ENCODE results near the gene HOXA11. TPM values are rescaled to one million over a fixed set of nuclear protein-coding genes. Genes with fewer than 3 reads are reported as not detected.

HOXA11 gene
- total RNA-seq, 1 donor from 2014 or later = not detected

DNA sequence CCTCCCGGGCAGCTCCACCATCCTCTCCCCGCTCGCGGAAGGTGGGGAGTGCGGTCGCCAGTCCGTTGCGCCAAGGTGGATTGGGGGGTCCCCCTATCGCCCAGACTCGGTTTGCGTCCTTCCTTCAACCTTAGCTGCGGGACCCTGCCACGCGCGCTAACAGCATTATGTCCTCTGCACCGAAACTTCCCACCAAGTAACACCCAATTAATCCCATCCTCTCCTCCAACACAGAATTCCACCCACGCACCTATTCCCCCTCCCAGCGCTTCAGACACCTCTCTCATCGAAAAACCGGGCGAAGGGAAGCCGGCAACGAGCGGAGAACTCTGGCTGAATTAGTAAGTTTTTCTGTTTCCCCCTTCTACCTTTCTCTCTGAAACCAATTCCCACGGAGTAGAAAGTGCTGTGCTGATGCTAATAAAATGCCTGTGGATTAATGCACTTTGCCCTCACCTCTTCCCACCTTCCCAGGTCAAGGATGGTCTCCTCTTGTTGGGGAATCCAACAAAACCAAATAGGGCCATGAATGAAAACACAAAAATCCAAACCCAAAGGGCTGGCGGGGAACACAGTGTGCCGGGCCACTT is 33.6 kb downstream of the HOXA11 start:
- peak; percentile 12 for DNase-seq

DNA sequence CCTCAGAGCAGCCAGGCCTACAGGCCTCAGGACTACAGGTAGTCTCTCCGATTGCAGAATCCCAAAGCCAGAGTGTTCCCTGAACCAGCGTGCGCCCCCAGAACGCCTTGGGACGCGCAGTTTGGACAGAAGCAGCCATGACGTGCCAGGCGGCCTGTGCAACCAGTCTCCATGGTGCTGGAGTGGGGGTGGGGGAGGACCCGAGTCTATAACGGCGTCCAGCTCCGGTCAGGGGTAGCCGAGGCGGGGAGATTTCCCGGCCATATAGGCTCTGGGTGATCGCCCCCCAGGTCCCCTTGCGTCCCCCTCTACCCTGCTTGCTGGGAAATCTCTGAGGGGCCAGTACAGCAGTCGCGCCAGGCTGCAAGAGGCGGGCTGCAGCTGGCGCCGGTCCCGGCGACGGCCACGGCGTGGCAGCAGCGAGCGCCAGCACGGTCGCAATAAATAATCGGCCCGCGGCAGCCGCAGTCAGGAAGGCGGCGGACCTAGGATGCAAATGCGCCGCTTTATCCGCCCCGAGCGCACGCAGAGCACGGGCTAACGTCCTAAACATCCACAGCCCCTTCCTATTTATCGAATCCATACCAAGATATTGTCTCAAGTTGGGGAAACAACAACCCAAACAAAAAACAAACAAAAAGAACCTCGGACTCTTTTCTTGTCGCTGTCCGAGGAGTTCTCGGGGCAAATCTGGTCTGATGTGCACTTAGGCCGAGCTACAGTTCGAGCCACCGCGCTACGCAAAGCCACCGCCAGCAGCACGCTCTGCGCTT is 34.3 kb downstream of the HOXA11 start:
- Histone ChIP-seq H3K36me3 (no peaks in the 10 kb centered on the region), H3K4me3 (peak overlapping the region; percentile 55), H3K9me3 (replicated peaks) (no peaks in the 10 kb centered on the region), H3K27ac (replicated peaks) (no peak overlapping the region), H3K27me3 (ENCODE audit: low read depth) (peaks cover 100% of the 10 kb centered on the region), H3K4me1 (peaks cover 56% of the 10 kb centered on the region)
- DNase-seq = peak; percentile 51
- TF ChIP-seq, protein P1, sequence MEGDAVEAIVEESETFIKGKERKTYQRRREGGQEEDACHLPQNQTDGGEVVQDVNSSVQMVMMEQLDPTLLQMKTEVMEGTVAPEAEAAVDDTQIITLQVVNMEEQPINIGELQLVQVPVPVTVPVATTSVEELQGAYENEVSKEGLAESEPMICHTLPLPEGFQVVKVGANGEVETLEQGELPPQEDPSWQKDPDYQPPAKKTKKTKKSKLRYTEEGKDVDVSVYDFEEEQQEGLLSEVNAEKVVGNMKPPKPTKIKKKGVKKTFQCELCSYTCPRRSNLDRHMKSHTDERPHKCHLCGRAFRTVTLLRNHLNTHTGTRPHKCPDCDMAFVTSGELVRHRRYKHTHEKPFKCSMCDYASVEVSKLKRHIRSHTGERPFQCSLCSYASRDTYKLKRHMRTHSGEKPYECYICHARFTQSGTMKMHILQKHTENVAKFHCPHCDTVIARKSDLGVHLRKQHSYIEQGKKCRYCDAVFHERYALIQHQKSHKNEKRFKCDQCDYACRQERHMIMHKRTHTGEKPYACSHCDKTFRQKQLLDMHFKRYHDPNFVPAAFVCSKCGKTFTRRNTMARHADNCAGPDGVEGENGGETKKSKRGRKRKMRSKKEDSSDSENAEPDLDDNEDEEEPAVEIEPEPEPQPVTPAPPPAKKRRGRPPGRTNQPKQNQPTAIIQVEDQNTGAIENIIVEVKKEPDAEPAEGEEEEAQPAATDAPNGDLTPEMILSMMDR (IDR thresholded peaks at IDR 0.05; ENCODE audit: borderline replicate concordance) = peak; percentile 88
- intact Hi-C loops (cut with micrococcal nuclease) = no loop called here

More for the DNA sequence above, 33.6 kb downstream of the HOXA11 start:
- TF ChIP-seq, protein P1 (IDR thresholded peaks at IDR 0.05; ENCODE audit: borderline replicate concordance) = no peak
- Histone ChIP-seq H3K27me3 (ENCODE audit: low read depth) (peaks cover 100% of the 10 kb centered on the region), H3K27ac (replicated peaks) (no peak overlapping the region), H3K36me3 (no peaks in the 10 kb centered on the region), H3K4me3 (peak overlapping the region; percentile 55), H3K9me3 (replicated peaks) (no peaks in the 10 kb centered on the region), H3K4me1 (peaks cover 62% of the 10 kb centered on the region)
- intact Hi-C loops (cut with micrococcal nuclease) = no loop called here

- Histone ChIP-seq H3K9me3 (replicated peaks) (no peaks in the 10 kb centered on the region), H3K27ac (replicated peaks) (no peak overlapping the region), H3K4me3 (peak overlapping the region; percentile 55), H3K36me3 (no peaks in the 10 kb centered on the region), H3K4me1 (peaks cover 51% of the 10 kb centered on the region), H3K27me3 (ENCODE audit: low read depth) (peaks cover 100% of the 10 kb centered on the region)
- TF ChIP-seq, protein P1 (IDR thresholded peaks at IDR 0.05; ENCODE audit: borderline replicate concordance) = no peak
- intact Hi-C loops (cut with micrococcal nuclease) = no loop called here
- no peak for DNase-seq
These were observed 35.0 kb downstream of the HOXA11 start for GRCh38 chr7:27149842-27150567.

DNA sequence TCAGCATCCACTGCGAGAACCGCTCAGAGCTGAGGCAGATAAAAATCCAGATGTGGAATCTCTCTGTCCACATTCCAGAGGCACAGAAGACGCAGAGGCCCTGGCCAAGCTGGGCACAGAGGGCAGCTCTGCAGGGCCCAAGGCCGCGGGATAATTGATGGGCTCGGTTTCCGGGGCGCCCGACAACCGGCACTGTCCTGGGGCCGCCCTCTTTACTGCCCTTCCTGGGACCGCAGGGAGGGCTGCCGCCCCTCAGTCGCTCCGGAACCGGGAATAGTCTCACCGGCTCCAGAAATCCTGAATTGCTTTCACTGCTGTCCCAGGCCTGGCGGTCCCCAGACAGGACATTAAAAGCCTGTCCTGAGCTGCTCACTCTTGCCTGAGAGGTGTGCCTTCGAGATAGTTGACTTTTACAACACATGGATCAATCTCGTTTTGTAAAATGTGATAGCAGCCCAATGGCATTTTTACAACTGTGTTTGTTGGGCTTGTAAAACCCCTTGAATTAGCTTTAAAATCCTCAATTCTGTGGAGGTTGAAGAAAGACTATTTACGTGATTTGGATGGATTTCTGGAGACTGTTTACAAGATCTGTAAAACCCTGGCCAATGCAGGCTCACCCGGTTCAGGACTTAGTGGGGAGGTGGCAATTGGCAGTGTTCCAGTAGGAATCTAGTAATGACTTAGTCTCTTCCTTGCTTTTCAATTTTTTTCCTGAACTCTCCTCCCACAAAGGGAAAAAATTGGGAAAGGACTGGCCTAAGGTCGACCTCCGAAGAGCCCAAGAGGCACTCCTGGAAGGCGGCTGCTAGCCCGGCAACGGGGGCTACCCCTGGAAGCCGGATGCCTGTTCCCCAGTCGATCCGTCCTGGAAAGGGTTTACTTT is 36.0 kb downstream of the HOXA11 start:
- H3K4me3 ChIP-seq = peak overlapping the region; percentile 54
- H3K4me1 ChIP-seq = peaks cover 52% of the 10 kb centered on the region
- peak overlapping the region; percentile 30 for H3K27ac ChIP-seq (replicated peaks)
- intact Hi-C loops (cut with micrococcal nuclease) = no loop called here
- no peaks in the 10 kb centered on the region for H3K9me3 ChIP-seq (replicated peaks)
- TF ChIP-seq, protein P1 (IDR thresholded peaks at IDR 0.05; ENCODE audit: borderline replicate concordance) = no peak
- peaks cover 100% of the 10 kb centered on the region for H3K27me3 ChIP-seq (ENCODE audit: low read depth)
- no peaks in the 10 kb centered on the region for H3K36me3 ChIP-seq
- DNase-seq = no peak

All from left ventricle myocardium inferior (tissue), 1 donor.